Astrocyte of the hippocampus (primary cell): ENCODE measurements around the gene SRP54.
"Not testable (repeated sequence)": the region's sequence is repeated elsewhere in the genome, so short reads cannot be mapped to it uniquely, and the experiment has no call there.

Experiments
- DNase-seq: peaks from one replicate; pipeline ENCODE4 v3.0.0; 2011; ENCODE audit warnings: low read depth, low spot score

SRP54 gene

GRCh38 chr14:34983786-34984185 is 994 bp downstream of the SRP54 start:
- DNase-seq: peak; percentile 7

- DNase-seq: no peak
These were observed 2.9 kb downstream of the SRP54 start for GRCh38 chr14:34985740-34986139.

GRCh38 chr14:34987180-34987579 is 4.4 kb downstream of the SRP54 start:
- DNase-seq: no peak

GRCh38 chr14:34989762-34990161 is 7.0 kb downstream of the SRP54 start:
- DNase-seq: no peak

- DNase-seq: no peak
These were observed 10.6 kb downstream of the SRP54 start for GRCh38 chr14:34993426-34993825.

GRCh38 chr14:34994668-34995067 is 11.9 kb downstream of the SRP54 start:
- no peak for DNase-seq

- peak; percentile 17 for DNase-seq
These were observed 15.0 kb downstream of the SRP54 start for GRCh38 chr14:34997762-34998161.

- no peak for DNase-seq
These were observed 16.7 kb downstream of the SRP54 start for GRCh38 chr14:34999500-34999899.

- no peak for DNase-seq
These were observed 18.8 kb downstream of the SRP54 start for GRCh38 chr14:35001621-35002020.

- DNase-seq: no peak
These were observed 22.0 kb downstream of the SRP54 start for GRCh38 chr14:35004839-35005238.

GRCh38 chr14:35016568-35016967 is 33.8 kb downstream of the SRP54 start:
- no peak for DNase-seq

GRCh38 chr14:35020713-35021112 is 37.9 kb downstream of the SRP54 start:
- DNase-seq: no peak

- DNase-seq: no peak
These were observed 45.6 kb downstream of the SRP54 start for GRCh38 chr14:35028435-35028834.

GRCh38 chr14:35032562-35032961 is 49.8 kb downstream of the SRP54 start:
- no peak for DNase-seq

GRCh38 chr14:35034440-35034833 is 51.6 kb downstream of the SRP54 start:
- DNase-seq: no peak

GRCh38 chr14:35034944-35035554 is 52.3 kb downstream of the SRP54 start:
- not testable (repeated sequence) for DNase-seq

GRCh38 chr14:35038312-35038711 is 55.5 kb downstream of the SRP54 start:
- not testable (repeated sequence) for DNase-seq

- DNase-seq: no peak
These were observed 59.8 kb downstream of the SRP54 start for GRCh38 chr14:35042632-35043031.

GRCh38 chr14:35043046-35043445 is 60.3 kb downstream of the SRP54 start:
- no peak for DNase-seq

GRCh38 chr14:35044939-35045797 is 62.4 kb downstream of the SRP54 start:
- DNase-seq: no peak

- no peak for DNase-seq
These were observed 62.9 kb downstream of the SRP54 start for GRCh38 chr14:35045798-35046047.

- DNase-seq: peak; percentile 99
These were observed 63.4 kb downstream of the SRP54 start, which contains the start of gene FAM177A1 for GRCh38 chr14:35046048-35046750. FAM177A1 (plus strand) TSS chr14:35046272; CDS start chr14:35046464, 192 bp downstream.
